GM20000 (cell line): Measurements from ENCODE around the gene OXNAD1.

Experiments
- DNase-seq: peaks from one replicate; pipeline ENCODE4 v3.0.0; 2012; ENCODE audit warnings: low spot score
- CTCF ChIP-seq: IDR thresholded peaks from 2 replicates; pipeline ENCODE4 v1.5.1; 2012; ENCODE audit warnings: mild to moderate bottlenecking, control low read depth; ENCODE audit errors: extremely low read depth, missing control alignments

The OXNAD1 gene

GRCh38 chr3:16264708-16265454 lies at the start of gene OXNAD1, which contains the start of gene DPH3:
Gene OXNAD1 (plus strand): TSS chr3:16265212. CDS start chr3:16270953, 5,741 bp downstream.
Gene DPH3 (minus strand): TSS chr3:16264943. CDS start chr3:16264876, 67 bp downstream.
- no peak for TF ChIP-seq CTCF
- peak; percentile 92 for DNase-seq

GRCh38 chr3:16216373-16216935 lies 48.6 kb upstream of the OXNAD1 start:
- TF ChIP-seq CTCF: no peak

GRCh38 chr3:16219777-16220176 lies 45.2 kb upstream of the OXNAD1 start:
- TF ChIP-seq CTCF: no peak
- no peak for DNase-seq

More at GRCh38 chr3:16216373-16216935, 48.6 kb upstream of the OXNAD1 start:
- DNase-seq: no peak

GRCh38 chr3:16221990-16222389 lies 43.0 kb upstream of the OXNAD1 start:
- no peak for TF ChIP-seq CTCF
- no peak for DNase-seq

- no peak for DNase-seq
- TF ChIP-seq CTCF: no peak
Measured at GRCh38 chr3:16222547-16222946, 42.5 kb upstream of the OXNAD1 start.

GRCh38 chr3:16224325-16224724 lies 40.7 kb upstream of the OXNAD1 start:
- no peak for TF ChIP-seq CTCF
- DNase-seq: no peak

GRCh38 chr3:16227566-16227965 lies 37.4 kb upstream of the OXNAD1 start:
- no peak for TF ChIP-seq CTCF
- no peak for DNase-seq
